BE2C (cell line): Measurements from ENCODE around the gene PCSK5.

ENCODE experiments used
- DNase-seq: peaks from one replicate; pipeline ENCODE4 v3.0.0-alpha.2; 2020
- H3K27me3 ChIP-seq: fragments of 250-450 bp; sonication (Bioruptor Pico); 2 replicates; pipeline ENCODE4 v1.5.1; 2020; ENCODE audit warnings: mild to moderate bottlenecking
- H3K36me3 ChIP-seq: fragments of 250-450 bp; sonication (Bioruptor Pico); 2 replicates; pipeline ENCODE4 v1.5.1; 2020; ENCODE audit warnings: mild to moderate bottlenecking
- H3K4me1 ChIP-seq: fragments of 250-450 bp; sonication (Bioruptor Pico); 2 replicates; pipeline ENCODE4 v1.5.1; 2020
- H3K4me3 ChIP-seq: 2 replicates; pipeline ENCODE4 v1.5.1; 2011; ENCODE audit warnings: low read depth, low read length
- H3K9me3 ChIP-seq: fragments of 250-450 bp; sonication (Bioruptor Pico); 2 replicates; pipeline ENCODE4 v1.5.1; 2020
- CTCF ChIP-seq: IDR thresholded peaks from 2 replicates; pipeline ENCODE4 v1.5.1; 2012; ENCODE audit warnings: mild to moderate bottlenecking, low read depth, low read length

PCSK5 gene

GRCh38 chr9:76240578-76240977 is 350.1 kb downstream of the PCSK5 start:
- no peak overlapping the region for H3K4me3 ChIP-seq
- peaks cover 8% of the 10 kb centered on the region for H3K27me3 ChIP-seq
- no peaks in the 10 kb centered on the region for H3K9me3 ChIP-seq
- no peak for TF ChIP-seq CTCF
- DNase-seq = no peak
- no peaks in the 10 kb centered on the region for H3K36me3 ChIP-seq
- no peaks in the 10 kb centered on the region for H3K4me1 ChIP-seq

- DNase-seq = no peak
- no peak overlapping the region for H3K4me3 ChIP-seq
- TF ChIP-seq CTCF = no peak
These were observed 355.0 kb downstream of the PCSK5 start for GRCh38 chr9:76245518-76245917.

GRCh38 chr9:76246680-76247079 is 356.2 kb downstream of the PCSK5 start:
- no peak overlapping the region for H3K4me3 ChIP-seq
- no peaks in the 10 kb centered on the region for H3K27me3 ChIP-seq
- H3K36me3 ChIP-seq = no peaks in the 10 kb centered on the region
- DNase-seq = no peak
- H3K9me3 ChIP-seq = no peaks in the 10 kb centered on the region
- H3K4me1 ChIP-seq = no peaks in the 10 kb centered on the region
- TF ChIP-seq CTCF = no peak

More at GRCh38 chr9:76245518-76245917, 355.0 kb downstream of the PCSK5 start:
- Histone ChIP-seq H3K36me3 (no peaks in the 10 kb centered on the region), H3K27me3 (no peaks in the 10 kb centered on the region), H3K9me3 (no peaks in the 10 kb centered on the region), H3K4me1 (no peaks in the 10 kb centered on the region)

- Histone ChIP-seq H3K9me3 (no peaks in the 10 kb centered on the region), H3K36me3 (no peaks in the 10 kb centered on the region), H3K27me3 (no peaks in the 10 kb centered on the region), H3K4me3 (no peak overlapping the region), H3K4me1 (no peaks in the 10 kb centered on the region)
- TF ChIP-seq CTCF = no peak
- DNase-seq = no peak
These were observed 357.0 kb downstream of the PCSK5 start for GRCh38 chr9:76247426-76247825.

GRCh38 chr9:76249309-76249708 is 358.8 kb downstream of the PCSK5 start:
- TF ChIP-seq CTCF = no peak
- DNase-seq = no peak
- Histone ChIP-seq H3K4me3 (no peak overlapping the region), H3K36me3 (no peaks in the 10 kb centered on the region), H3K9me3 (no peaks in the 10 kb centered on the region), H3K27me3 (no peaks in the 10 kb centered on the region), H3K4me1 (no peaks in the 10 kb centered on the region)

- no peak for TF ChIP-seq CTCF
- Histone ChIP-seq H3K9me3 (no peaks in the 10 kb centered on the region), H3K36me3 (no peaks in the 10 kb centered on the region), H3K4me1 (no peaks in the 10 kb centered on the region; the same call in 1 of the 2 replicates), H3K4me3 (no peak overlapping the region), H3K27me3 (no peaks in the 10 kb centered on the region)
- DNase-seq = no peak
These were observed 365.4 kb downstream of the PCSK5 start for GRCh38 chr9:76255781-76256455.
